Lower leg skin (tissue), 4 donors: Measurements from ENCODE around the gene GRID2. TPM values are rescaled to one million over a fixed set of nuclear protein-coding genes. Genes with fewer than 3 reads are reported as not detected.

Experiments
- DNase-seq, 2 donors: peaks; one replicate each; pipeline ENCODE4 v3.0.0-alpha.2; 2019; ENCODE audit warnings: low spot score in 2 of 2
- H3K4me3 ChIP-seq: fragments of 200-600 bp; sonication (generic); 2 replicates; pipeline ENCODE4 v1.5.1; 2017; ENCODE audit warnings: mild to moderate bottlenecking, low read depth; ENCODE audit not compliant: poor library complexity, severe bottlenecking
- POLR2A ChIP-seq, 2 donors: fragments of 450-650 bp; IDR thresholded peaks; one replicate each; pipeline ENCODE4 v1.6.1; 2016 to 2017; ENCODE audit warnings: antibody characterized with exemption in 2 of 2, mild to moderate bottlenecking in 1 of 2, moderate library complexity in 1 of 2
- WGBS, 2 donors: methylation state at CpG; one replicate each; pipeline ENCODE4 v1.1.5; 2018; 5-methylcytosine and 5-hydroxymethylcytosine counted together
- intact Hi-C: fragments of 100-400 bp; cut with DNase I; formaldehyde crosslinking; loops from one replicate; pipeline ENCODE4 v1.15.0; 2023; ENCODE audit warnings: low total_unique reads
- total RNA-seq, 4 donors: library from RNA; depleted of rRNA; stranded (reverse); fragments of >200 nt; gene quantifications; one replicate each; pipeline ENCODE4 v1.1.0, GENCODE V29; 2016
- TF ChIP-seq, protein P1 (sequence below), 3 donors: fragments of 450-650 bp; IDR thresholded peaks; one replicate each; pipeline ENCODE4 v1.5.1; 2016; ENCODE audit warnings: antibody characterized with exemption in 3 of 3, mild to moderate bottlenecking in 3 of 3, moderate library complexity in 2 of 3

Gene GRID2
- total RNA-seq, 4 donors from 2014 or later: not detected

DNA sequence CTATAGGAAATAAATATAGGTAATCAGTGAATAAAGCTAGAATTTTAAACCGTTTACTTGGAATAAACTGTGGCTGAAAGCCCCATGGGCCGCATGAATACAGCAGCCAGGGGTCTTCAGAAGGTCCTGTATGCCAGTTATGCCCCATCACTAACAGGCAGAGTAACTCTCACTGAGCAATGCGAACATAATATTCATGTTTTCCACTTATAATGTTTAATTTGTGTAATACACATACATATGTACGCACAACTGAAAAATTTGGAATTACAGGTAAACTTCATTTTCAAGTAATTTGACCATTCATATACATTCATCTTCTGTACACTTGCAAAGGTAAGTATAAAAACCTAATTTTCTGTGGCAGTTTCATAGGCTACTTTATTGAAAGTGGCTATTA is 998.5 kb downstream of the GRID2 start:
- 84 to 92% methylated on average over 4 of the region's 4 CpGs for WGBS, 2 donors
- no peak for TF ChIP-seq POLR2A (IDR thresholded peaks at IDR 0.05)
- TF ChIP-seq, protein P1, sequence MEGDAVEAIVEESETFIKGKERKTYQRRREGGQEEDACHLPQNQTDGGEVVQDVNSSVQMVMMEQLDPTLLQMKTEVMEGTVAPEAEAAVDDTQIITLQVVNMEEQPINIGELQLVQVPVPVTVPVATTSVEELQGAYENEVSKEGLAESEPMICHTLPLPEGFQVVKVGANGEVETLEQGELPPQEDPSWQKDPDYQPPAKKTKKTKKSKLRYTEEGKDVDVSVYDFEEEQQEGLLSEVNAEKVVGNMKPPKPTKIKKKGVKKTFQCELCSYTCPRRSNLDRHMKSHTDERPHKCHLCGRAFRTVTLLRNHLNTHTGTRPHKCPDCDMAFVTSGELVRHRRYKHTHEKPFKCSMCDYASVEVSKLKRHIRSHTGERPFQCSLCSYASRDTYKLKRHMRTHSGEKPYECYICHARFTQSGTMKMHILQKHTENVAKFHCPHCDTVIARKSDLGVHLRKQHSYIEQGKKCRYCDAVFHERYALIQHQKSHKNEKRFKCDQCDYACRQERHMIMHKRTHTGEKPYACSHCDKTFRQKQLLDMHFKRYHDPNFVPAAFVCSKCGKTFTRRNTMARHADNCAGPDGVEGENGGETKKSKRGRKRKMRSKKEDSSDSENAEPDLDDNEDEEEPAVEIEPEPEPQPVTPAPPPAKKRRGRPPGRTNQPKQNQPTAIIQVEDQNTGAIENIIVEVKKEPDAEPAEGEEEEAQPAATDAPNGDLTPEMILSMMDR (IDR thresholded peaks at IDR 0.05): no peak
- DNase-seq: no peak
- H3K4me3 ChIP-seq: no peak overlapping the region
- intact Hi-C loops: no loop called here

DNA sequence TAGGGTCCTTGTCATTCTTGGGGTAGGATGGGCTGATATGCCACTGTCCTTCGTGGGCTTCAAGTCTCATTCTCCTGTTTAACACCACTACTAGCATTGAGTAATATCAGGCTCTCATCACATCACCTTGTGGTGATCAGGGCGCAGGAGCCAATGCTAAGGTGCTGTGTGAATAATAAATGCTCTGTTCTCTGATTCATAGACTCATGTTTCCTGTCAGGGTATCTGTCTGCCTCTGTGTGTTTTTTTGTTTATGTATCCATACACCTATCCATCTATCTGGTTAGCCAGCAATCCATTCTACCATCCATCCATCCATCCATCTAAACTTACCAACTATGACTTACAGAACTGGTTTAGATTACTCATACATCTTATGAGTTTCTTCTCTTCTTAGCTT is 999.7 kb downstream of the GRID2 start:
- TF ChIP-seq, protein P1 (IDR thresholded peaks at IDR 0.05): no peak
- TF ChIP-seq POLR2A (IDR thresholded peaks at IDR 0.05): no peak
- intact Hi-C loops: no loop called here
- DNase-seq: no peak
- no peak overlapping the region for H3K4me3 ChIP-seq
- 88 to 89% methylated on average over 2 of the region's 2 CpGs for WGBS, 2 donors

DNA sequence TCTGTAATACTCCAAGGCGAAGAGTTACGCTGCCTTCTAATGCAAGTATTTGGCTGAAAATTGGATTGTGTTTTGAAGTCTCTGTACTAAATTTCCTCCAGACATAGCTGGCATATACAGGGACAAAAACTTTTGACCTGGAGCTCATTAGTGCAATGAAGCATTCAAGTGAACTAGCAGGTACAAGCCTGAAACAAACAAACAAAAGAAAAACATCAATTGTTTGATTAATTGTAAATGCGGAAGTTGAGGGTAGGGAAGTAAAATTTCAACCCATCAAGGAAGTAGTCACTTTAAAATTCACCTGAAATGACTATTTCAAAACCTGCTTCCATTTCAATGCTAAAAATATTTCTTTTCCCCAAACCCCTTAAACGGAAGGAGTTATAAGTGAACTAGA is 1008.5 kb downstream of the GRID2 start:
- intact Hi-C loops: no loop called here
- 69 to 79% methylated on average over 4 of the region's 4 CpGs for WGBS, 2 donors
- no peak overlapping the region for H3K4me3 ChIP-seq
- DNase-seq: no peak
- no peak for TF ChIP-seq POLR2A (IDR thresholded peaks at IDR 0.05)
- TF ChIP-seq, protein P1 (IDR thresholded peaks at IDR 0.05): no peak

DNA sequence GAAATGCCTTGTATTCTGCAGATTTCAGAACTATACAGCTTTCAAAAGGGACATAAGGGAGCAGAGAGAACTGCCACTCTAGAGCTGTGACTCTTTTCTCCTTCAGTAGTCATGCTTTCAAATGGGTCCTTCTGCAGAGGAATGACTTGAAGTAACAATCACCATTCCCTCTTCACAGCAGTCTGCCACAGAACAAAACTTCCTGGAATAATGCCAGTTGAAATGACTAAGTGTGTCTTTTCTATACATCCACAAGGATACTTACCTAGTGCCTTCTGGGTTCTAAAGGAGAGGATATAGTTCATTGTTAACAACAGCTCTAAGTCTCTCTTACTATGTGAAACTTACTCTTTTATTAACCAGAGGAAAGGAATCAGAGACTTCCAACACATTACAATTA is 1009.4 kb downstream of the GRID2 start:
- TF ChIP-seq, protein P1 (IDR thresholded peaks at IDR 0.05): no peak
- no peak for TF ChIP-seq POLR2A (IDR thresholded peaks at IDR 0.05)
- intact Hi-C loops: no loop called here
- DNase-seq: no peak

DNA sequence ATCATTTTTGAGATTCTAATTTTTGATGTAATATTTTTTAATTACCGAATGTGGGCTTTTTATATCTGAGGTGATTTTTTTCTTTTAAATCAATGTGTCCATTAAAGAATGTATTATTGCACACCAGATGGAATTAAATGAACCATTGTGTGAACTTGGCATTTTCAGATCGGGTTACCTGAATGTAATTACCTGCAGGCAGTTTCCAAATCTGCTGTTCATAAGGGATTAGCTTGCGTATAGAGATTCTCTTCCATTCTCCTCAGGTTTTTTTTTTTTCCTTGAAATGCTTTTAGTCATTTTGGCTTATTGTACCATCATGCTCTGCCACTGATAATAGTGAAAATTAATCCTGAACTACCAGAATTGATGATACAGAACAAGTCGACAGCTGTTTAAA is 1013.3 kb downstream of the GRID2 start:
- WGBS, 2 donors: 33 to 39% methylated on average over 4 of the region's 4 CpGs
- H3K4me3 ChIP-seq: no peak overlapping the region
- intact Hi-C loops: no loop called here
- DNase-seq: no peak
- TF ChIP-seq POLR2A (IDR thresholded peaks at IDR 0.05): no peak

More for the DNA sequence above, 1009.4 kb downstream of the GRID2 start:
- no peak overlapping the region for H3K4me3 ChIP-seq

DNA sequence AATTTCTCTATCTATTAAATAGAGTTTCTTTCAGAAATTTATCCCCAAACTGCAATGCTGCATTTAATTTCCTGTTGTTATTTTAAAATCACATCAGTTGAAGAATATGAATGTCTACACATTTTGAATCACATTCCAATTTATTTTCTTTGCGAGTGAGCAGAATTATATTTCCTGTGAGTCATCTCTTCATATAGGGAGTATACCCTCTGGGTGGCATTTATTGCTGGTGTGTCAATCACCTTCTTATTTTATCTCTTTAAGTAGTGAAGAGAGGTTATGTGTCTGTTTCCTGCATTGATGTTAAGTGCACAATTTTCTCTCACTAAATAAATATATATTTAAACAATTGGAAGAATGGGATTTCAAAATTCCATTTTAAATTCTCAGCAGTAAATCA is 1013.8 kb downstream of the GRID2 start:
- WGBS, 2 donors: 20 to 33% methylated on average over 1 of the region's 1 CpG
- TF ChIP-seq, protein P1 (IDR thresholded peaks at IDR 0.05): no peak
- TF ChIP-seq POLR2A (IDR thresholded peaks at IDR 0.05): no peak
- no peak overlapping the region for H3K4me3 ChIP-seq
- intact Hi-C loops: no loop called here
- DNase-seq: no peak
